HepG2 (cell line): ENCODE results near the gene EIF5. TPM values are rescaled to one million over a fixed set of nuclear protein-coding genes. Genes with fewer than 3 reads are reported as not detected.

Experiments
- AHDC1 ChIP-seq: sonication (generic); formaldehyde crosslinking; IDR thresholded peaks from 2 replicates; pipeline ENCODE4 v1.5.1; 2020; ENCODE audit warnings: mild to moderate bottlenecking, missing genetic modification reagents, borderline replicate concordance
- ELF1 ChIP-seq: sonication (generic); formaldehyde crosslinking; IDR thresholded peaks from 2 replicates; pipeline ENCODE4 v1.4.0; 2020; ENCODE audit warnings: missing genetic modification reagents
- IRF2 ChIP-seq: IDR thresholded peaks from 2 replicates; pipeline ENCODE4 v1.6.1; 2018; ENCODE audit warnings: missing genetic modification reagents, missing compliant biosample characterization
- SMAD1 ChIP-seq: sonication (generic); formaldehyde crosslinking; IDR thresholded peaks from 2 replicates; pipeline ENCODE4 v1.4.0; 2020; ENCODE audit warnings: missing genetic modification reagents, low read depth, mild to moderate bottlenecking, borderline replicate concordance
- ZNF318 ChIP-seq: sonication (generic); formaldehyde crosslinking; IDR thresholded peaks from 2 replicates; pipeline ENCODE4 v1.4.0; 2020; ENCODE audit warnings: mild to moderate bottlenecking, missing genetic modification reagents
- ZNF687 ChIP-seq: sonication (generic); formaldehyde crosslinking; IDR thresholded peaks from 2 replicates; pipeline ENCODE4 v1.5.1; 2020; ENCODE audit warnings: mild to moderate bottlenecking, missing genetic modification reagents, moderate library complexity
- ZNF781 ChIP-seq: sonication (generic); formaldehyde crosslinking; IDR thresholded peaks from 2 replicates; pipeline ENCODE4 v1.5.1; 2020; ENCODE audit warnings: borderline replicate concordance, mild to moderate bottlenecking, missing genetic modification reagents; ENCODE audit errors: not compliant biosample characterization
- ZNF839 ChIP-seq: sonication (generic); formaldehyde crosslinking; IDR thresholded peaks from 2 replicates; pipeline ENCODE4 v1.4.0; 2020; ENCODE audit warnings: missing genetic modification reagents, mild to moderate bottlenecking, borderline replicate concordance
- ZSCAN9 ChIP-seq: IDR thresholded peaks from 2 replicates; pipeline ENCODE4 v1.6.1; 2016; ENCODE audit warnings: borderline replicate concordance
- polyA plus RNA-seq, 8 experiments: library from polyadenylated mRNA; depleted of rRNA in 3 of 8; stranded (reverse) in 7 of 8; unstranded in 1 of 8; fragments of >200 nt; fragmentation: Illumina TruSeq in 4 of 8; extraction: Trizol in 4 of 8; gene quantifications; 2 replicates each; pipeline versions ENCODE4 v1.2.1 to v1.2.3, GENCODE V29; 2011 to 2016; ENCODE audit warnings: low read depth in 4 of 8, missing spikeins in 1 of 8, mixed read lengths in 1 of 8; ENCODE audit not compliant: insufficient read depth in 1 of 8
- total RNA-seq, 5 experiments: library from RNA; depleted of rRNA; stranded (reverse); fragments of >200 nt; fragmentation: Illumina TruSeq; extraction: Trizol; gene quantifications; 2 replicates each; pipeline ENCODE4 v1.2.3, GENCODE V29; 2016; ENCODE audit warnings: low read depth in 1 of 5

The EIF5 gene
- total and polyA plus RNA-seq, 2 of the 13 experiments (the other 11 are each of a cell fraction or from before 2014, with no cell fraction given), result 189 to 281 TPM

- TF ChIP-seq ZNF687 (CRISPR knock-in tag), result peak; percentile 35; the same call in 1 of the 2 replicates
- no peak for TF ChIP-seq ZNF781 (CRISPR knock-in tag)
- no peak for TF ChIP-seq IRF2
- peak; percentile 71; the same call in 1 of the 2 replicates for TF ChIP-seq ZNF318 (CRISPR knock-in tag)
- TF ChIP-seq AHDC1, result 0 out of 2 replicates have a peak, but pooled peaks have one; percentile 53
- no peak for TF ChIP-seq ZNF839 (CRISPR knock-in tag)
- no peak for TF ChIP-seq SMAD1 (CRISPR knock-in tag)
- TF ChIP-seq ZSCAN9, result no peak
- TF ChIP-seq ELF1 (CRISPR knock-in tag), result no peak
These were observed 44.2 kb downstream of the EIF5 start (continued) for GRCh38 chr14:103378038-103378854.
